Smooth muscle cell (in vitro differentiated cells): Measurements from ENCODE around the gene DYNC1I2. TPM values are rescaled to one million over a fixed set of nuclear protein-coding genes. Genes with fewer than 3 reads are reported as not detected.
A peak's percentile ranks its signal among the peaks of the same experiment; 100 is the strongest.

Experiments used
- DNase-seq: peaks from one replicate; lab custom pipeline; 2025; ENCODE audit not compliant: unreplicated experiment; lab: John Stamatoyannopoulos, UW
- H2AFZ ChIP-seq: fragments of 200-600 bp; sonication (generic); 2 replicates; pipeline ENCODE4 v1.6.0; 2016; ENCODE audit warnings: antibody characterized with exemption, low read depth, mild to moderate bottlenecking
- H3F3A ChIP-seq: fragments of 200-600 bp; sonication (generic); 2 replicates; pipeline ENCODE4 v1.6.0; 2017; ENCODE audit warnings: antibody characterized with exemption, low read depth
- H3K27ac ChIP-seq: fragments of 200-600 bp; sonication (generic); 2 replicates; pipeline ENCODE4 v1.5.1; 2016; ENCODE audit warnings: low read depth, mild to moderate bottlenecking
- H3K27me3 ChIP-seq: fragments of 200-600 bp; sonication (generic); 2 replicates; pipeline ENCODE4 v1.6.1; 2016; ENCODE audit warnings: low read depth, mild to moderate bottlenecking
- H3K36me3 ChIP-seq: fragments of 200-600 bp; sonication (generic); 2 replicates; pipeline ENCODE4 v1.5.1; 2016; ENCODE audit warnings: low read depth
- H3K4me1 ChIP-seq: fragments of 200-600 bp; sonication (generic); 2 replicates; pipeline ENCODE4 v1.5.1; 2016; ENCODE audit warnings: low read depth
- H3K4me2 ChIP-seq: fragments of 200-600 bp; sonication (generic); 2 replicates; pipeline ENCODE4 v1.6.0; 2016; ENCODE audit warnings: mild to moderate bottlenecking
- H3K4me3 ChIP-seq: fragments of 200-600 bp; sonication (generic); 2 replicates; pipeline ENCODE4 v1.5.1; 2016; ENCODE audit warnings: mild to moderate bottlenecking
- H3K79me2 ChIP-seq: fragments of 200-600 bp; sonication (generic); 2 replicates; pipeline ENCODE4 v1.6.0; 2016; ENCODE audit warnings: low read depth, mild to moderate bottlenecking
- H3K9ac ChIP-seq: fragments of 200-600 bp; sonication (generic); 2 replicates; pipeline ENCODE4 v1.6.0; 2016; ENCODE audit warnings: low read depth
- H3K9me3 ChIP-seq: fragments of 200-600 bp; sonication (generic); replicated peaks from 2 replicates; pipeline ENCODE4 v1.5.1; 2016; ENCODE audit warnings: low read depth
- H4K20me1 ChIP-seq: fragments of 200-600 bp; sonication (generic); 2 replicates; pipeline ENCODE4 v1.6.0; 2016; ENCODE audit warnings: low read depth
- CTCF ChIP-seq: fragments of 200-600 bp; sonication (generic); IDR thresholded peaks from 2 replicates; pipeline ENCODE4 v1.5.1; 2017; ENCODE audit warnings: borderline replicate concordance, mild to moderate bottlenecking, antibody characterized with exemption; ENCODE audit not compliant: insufficient read depth, poor library complexity, severe bottlenecking
- WGBS: methylation state at CpG from one replicate; pipeline ENCODE4 v1.1.7; 2016; ENCODE audit warnings: low lambda C conversion rate; 5-methylcytosine and 5-hydroxymethylcytosine counted together
- polyA plus RNA-seq: library from polyadenylated mRNA; unstranded; fragments of >200 nt; fragmentation: Nextera tagmentation; extraction: Ambion mirVana; gene quantifications from 2 replicates; pipeline ENCODE4 v1.2.1, GENCODE V29; 2016
- total RNA-seq: library from RNA; depleted of rRNA; stranded (reverse); fragments of >200 nt; gene quantifications from 2 replicates; pipeline ENCODE4 v1.2.3, GENCODE V29; 2014

The DYNC1I2 gene
- total and polyA plus RNA-seq, 2 experiments from 2014 or later = 66.1 to 236 TPM

DNA sequence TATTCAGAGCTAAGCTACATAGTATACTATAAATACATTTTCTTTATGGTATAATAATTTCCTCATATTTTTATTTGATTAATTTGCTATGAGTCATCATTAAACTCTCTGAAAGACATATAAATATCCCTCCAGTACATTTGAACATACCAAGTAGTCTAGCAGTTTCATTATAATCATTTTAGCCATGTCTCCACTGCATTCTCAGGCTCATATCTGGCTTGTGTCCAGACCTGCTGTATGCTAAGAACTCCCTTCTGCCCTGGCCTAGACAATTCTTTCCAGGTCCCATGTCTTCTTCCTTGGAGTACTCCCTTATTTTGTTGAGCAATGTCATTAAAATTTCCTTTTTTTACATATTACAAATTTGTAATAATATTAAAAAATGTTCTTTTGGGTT is 16.6 kb upstream of the DYNC1I2 start:
- H3K27me3 ChIP-seq = no peaks in the 10 kb centered on the region
- H3K4me2 ChIP-seq = no peak overlapping the region
- TF ChIP-seq CTCF = no peak
- no peaks in the 10 kb centered on the region for H3F3A ChIP-seq
- H2AFZ ChIP-seq = no peak overlapping the region
- no peaks in the 10 kb centered on the region for H3K36me3 ChIP-seq
- no peak overlapping the region for H3K9ac ChIP-seq
- H4K20me1 ChIP-seq = no peaks in the 10 kb centered on the region
- H3K79me2 ChIP-seq = no peaks in the 10 kb centered on the region
- no peak overlapping the region for H3K4me3 ChIP-seq
- no peak overlapping the region for H3K27ac ChIP-seq
- no peaks in the 10 kb centered on the region for H3K9me3 ChIP-seq
- no peak for DNase-seq
- peaks cover 7% of the 10 kb centered on the region for H3K4me1 ChIP-seq

- Histone ChIP-seq H3K36me3 (no peaks in the 10 kb centered on the region), H3K9ac (no peak overlapping the region), H3K27me3 (no peaks in the 10 kb centered on the region), H4K20me1 (no peaks in the 10 kb centered on the region), H3K4me3 (no peak overlapping the region), H3K79me2 (no peaks in the 10 kb centered on the region), H3K27ac (no peak overlapping the region), H2AFZ (no peak overlapping the region), H3K4me2 (no peak overlapping the region), H3F3A (no peaks in the 10 kb centered on the region), H3K4me1 (peaks cover 10% of the 10 kb centered on the region), H3K9me3 (no peaks in the 10 kb centered on the region)
- no peak for TF ChIP-seq CTCF
- 94% methylated on average over 7 of the region's 7 CpGs for WGBS
- no peak for DNase-seq
Observed at GRCh38 chr2:171671867-171672266, 15.4 kb upstream of the DYNC1I2 start.

DNA sequence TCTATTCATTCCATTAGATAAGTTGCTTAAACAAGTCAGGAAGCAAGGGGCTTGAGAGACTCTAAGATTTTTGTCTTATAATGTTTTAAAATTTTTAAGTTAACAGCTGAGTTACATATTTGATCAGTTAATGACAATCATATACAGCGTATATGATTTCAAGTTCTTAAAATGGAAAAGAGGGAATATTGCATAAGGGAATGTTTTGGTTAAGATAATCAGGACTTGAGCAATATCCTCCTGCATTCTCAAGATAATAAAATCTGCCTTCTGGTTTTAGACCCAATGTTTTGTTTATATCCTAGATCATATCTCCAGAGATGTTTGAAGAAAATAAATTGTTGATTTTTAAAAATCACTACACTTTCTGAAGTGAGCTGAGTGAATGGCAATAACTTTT is 13.4 kb upstream of the DYNC1I2 start:
- no peaks in the 10 kb centered on the region for H3F3A ChIP-seq
- no peaks in the 10 kb centered on the region for H3K27me3 ChIP-seq
- H3K36me3 ChIP-seq = no peaks in the 10 kb centered on the region
- peak overlapping the region; percentile 73 for H2AFZ ChIP-seq
- H3K4me2 ChIP-seq = no peak overlapping the region
- H3K9ac ChIP-seq = no peak overlapping the region
- H3K4me1 ChIP-seq = peaks cover 10% of the 10 kb centered on the region
- H3K4me3 ChIP-seq = no peak overlapping the region
- no peaks in the 10 kb centered on the region for H4K20me1 ChIP-seq
- no peaks in the 10 kb centered on the region for H3K9me3 ChIP-seq
- DNase-seq = no peak
- no peaks in the 10 kb centered on the region for H3K79me2 ChIP-seq
- no peak for TF ChIP-seq CTCF
- no peak overlapping the region for H3K27ac ChIP-seq
- 55% methylated on average over 1 of the region's 1 CpG for WGBS

- Histone ChIP-seq H2AFZ (no peak overlapping the region), H3K9me3 (no peaks in the 10 kb centered on the region), H3K9ac (no peak overlapping the region), H3K4me1 (peaks cover 10% of the 10 kb centered on the region), H3K27me3 (no peaks in the 10 kb centered on the region), H3F3A (no peaks in the 10 kb centered on the region), H3K4me3 (no peak overlapping the region), H3K36me3 (no peaks in the 10 kb centered on the region), H4K20me1 (no peaks in the 10 kb centered on the region), H3K27ac (no peak overlapping the region), H3K4me2 (no peak overlapping the region), H3K79me2 (no peaks in the 10 kb centered on the region)
- no peak for TF ChIP-seq CTCF
- no peak for DNase-seq
- 69% methylated on average over 7 of the region's 7 CpGs for WGBS
Observed at GRCh38 chr2:171675810-171676345, 11.4 kb upstream of the DYNC1I2 start.
